Lung (tissue), 12 donors: ENCODE results near the gene FRMD5. TPM values are rescaled to one million over a fixed set of nuclear protein-coding genes. Genes with fewer than 3 reads are reported as not detected.
A peak's percentile ranks its signal among the peaks of the same experiment; 100 is the strongest.

Source experiments
- ATAC-seq: fragments of 200-7000 bp; cut with Tn5 transposase; one replicate; pipeline ENCODE4 v1.9.1; 2020; ENCODE audit warnings: moderate number of reproducible peaks; ENCODE audit not compliant: insufficient read depth, low FRiP score
- DNase-seq, 3 donors: peaks; one replicate each; pipeline ENCODE4 v3.0.0-alpha.2; 2013 to 2017
- H3K27ac ChIP-seq, 2 donors: one replicate each; pipeline ENCODE4 v1.5.1; 2013; ENCODE audit warnings: mild to moderate bottlenecking in 2 of 2, moderate library complexity in 2 of 2, control low read depth in 1 of 2, inconsistent platforms in 1 of 2, low read depth in 1 of 2, low read length in 1 of 2
- H3K27me3 ChIP-seq, 3 donors: one replicate each; pipeline ENCODE4 v1.5.1; 2013; ENCODE audit warnings: low read length in 2 of 3; ENCODE audit not compliant: control insufficient read depth in 3 of 3, insufficient read depth in 3 of 3
- H3K36me3 ChIP-seq, 4 donors: one replicate each; pipeline ENCODE4 v1.5.1; 2013; ENCODE audit warnings: low read length in 4 of 4, mild to moderate bottlenecking in 1 of 4, moderate library complexity in 1 of 4; ENCODE audit not compliant: control insufficient read depth in 4 of 4, insufficient read depth in 4 of 4
- H3K4me1 ChIP-seq, 5 donors: one replicate each; pipeline ENCODE4 v1.5.1; 2013; ENCODE audit warnings: low read length in 5 of 5, mild to moderate bottlenecking in 2 of 5, moderate library complexity in 1 of 5; ENCODE audit not compliant: control insufficient read depth in 5 of 5, insufficient read depth in 5 of 5
- H3K4me3 ChIP-seq: one replicate; pipeline ENCODE4 v1.5.1; 2013; ENCODE audit warnings: mild to moderate bottlenecking, control low read depth, moderate library complexity
- H3K9ac ChIP-seq, 2 donors: one replicate each; pipeline ENCODE4 v1.5.1; 2013; ENCODE audit warnings: low read length in 2 of 2, control low read depth in 1 of 2; ENCODE audit not compliant: insufficient read depth in 1 of 2
- H3K9me3 ChIP-seq, 4 donors: one replicate each; pipeline ENCODE4 v1.5.1; 2013; ENCODE audit warnings: low read length in 3 of 4, mild to moderate bottlenecking in 1 of 4, moderate library complexity in 1 of 4; ENCODE audit not compliant: control insufficient read depth in 4 of 4, insufficient read depth in 3 of 4
- CTCF ChIP-seq: IDR thresholded peaks from 2 replicates; pipeline ENCODE4 v1.5.1; 2012; ENCODE audit warnings: mild to moderate bottlenecking; ENCODE audit errors: control extremely low read depth, extremely low read depth
- WGBS, 2 donors: extraction: QIAGEN DNeasy Blood & Tissue Kit; methylation state at CpG; one replicate each; pipeline ENCODE4 v1.1.7; 2013; 5-methylcytosine and 5-hydroxymethylcytosine counted together
- polyA plus RNA-seq, 2 donors: library from polyadenylated mRNA; stranded (reverse); fragments of 200-250 nt; gene quantifications; one replicate each; pipeline ENCODE4 v1.2.1, GENCODE V29; 2013
- total RNA-seq, 2 donors: library from RNA; depleted of rRNA in 1 of 2; stranded (reverse); fragments of >200 nt in 1 of 2; gene quantifications; one replicate each; pipeline ENCODE4 v1.2.1, GENCODE V29; 2014 to 2021
- donor health status: control.
- donor health status: control.
- donor health status: Bipolar disorder and iron deficiency.
- donor health status: healthy.
- donor health status: DM: yes; HTN: yes; CAD: no.

Gene FRMD5
- total and polyA plus RNA-seq, 4 donors: 0.10 to 1.1 (median 0.67) TPM

- H3K4me1 ChIP-seq: no peaks in the 10 kb centered on the region
- no peak overlapping the region for H3K4me3 ChIP-seq
- ATAC-seq (no peak), DNase-seq (no peak)
- no peaks in the 10 kb centered on the region for H3K27me3 ChIP-seq
- WGBS, 2 donors: 87% methylated on average over 4 of the region's 4 CpGs
- H3K9me3 ChIP-seq: no peaks in the 10 kb centered on the region
- no peaks in the 10 kb centered on the region for H3K36me3 ChIP-seq
- no peak overlapping the region for H3K9ac ChIP-seq
- TF ChIP-seq CTCF: no peak
- no peak overlapping the region for H3K27ac ChIP-seq
Measured at GRCh38 chr15:43886558-43886957, 308.5 kb downstream of the FRMD5 start.

GRCh38 chr15:43883571-43883970, 311.5 kb downstream of the FRMD5 start:
- no peak for TF ChIP-seq CTCF
- DNase-seq (no peak), ATAC-seq (no peak)
- Histone ChIP-seq H3K27me3 (no peaks in the 10 kb centered on the region), H3K27ac (no peak overlapping the region), H3K4me1 (no peaks in the 10 kb centered on the region), H3K4me3 (no peak overlapping the region), H3K36me3 (no peaks in the 10 kb centered on the region), H3K9ac (no peak overlapping the region), H3K9me3 (no peaks in the 10 kb centered on the region)
- WGBS, 2 donors: 98 to 100% methylated on average over 3 of the region's 3 CpGs

GRCh38 chr15:43881944-43882343, 313.1 kb downstream of the FRMD5 start:
- WGBS, 2 donors: 86 to 93% methylated on average over 7 of the region's 7 CpGs
- Histone ChIP-seq H3K27me3 (no peaks in the 10 kb centered on the region), H3K9ac (no peak overlapping the region), H3K4me3 (no peak overlapping the region), H3K36me3 (no peaks in the 10 kb centered on the region), H3K4me1 (no peaks in the 10 kb centered on the region), H3K27ac (peak overlapping the region in 1 of 2 donors; percentile 86), H3K9me3 (no peaks in the 10 kb centered on the region)
- ATAC-seq: no peak
- TF ChIP-seq CTCF: no peak
- DNase-seq: no peak

GRCh38 chr15:43881245-43881644, 313.8 kb downstream of the FRMD5 start:
- Histone ChIP-seq H3K4me1 (no peaks in the 10 kb centered on the region), H3K27me3 (no peaks in the 10 kb centered on the region), H3K4me3 (no peak overlapping the region), H3K36me3 (no peaks in the 10 kb centered on the region), H3K27ac (peak overlapping the region in 1 of 2 donors; percentile 86), H3K9ac (no peak overlapping the region), H3K9me3 (no peaks in the 10 kb centered on the region)
- ATAC-seq: no peak
- DNase-seq: no peak
- TF ChIP-seq CTCF: no peak
- WGBS, 2 donors: 94 to 95% methylated on average over 4 of the region's 4 CpGs
